ENCODE data around the gene GAPDHS. TPM values are rescaled to one million over a fixed set of nuclear protein-coding genes. Genes with fewer than 3 reads are reported as not detected.

The GAPDHS gene
- total RNA-seq, 1 donor from 2014 or later = not detected

DNA sequence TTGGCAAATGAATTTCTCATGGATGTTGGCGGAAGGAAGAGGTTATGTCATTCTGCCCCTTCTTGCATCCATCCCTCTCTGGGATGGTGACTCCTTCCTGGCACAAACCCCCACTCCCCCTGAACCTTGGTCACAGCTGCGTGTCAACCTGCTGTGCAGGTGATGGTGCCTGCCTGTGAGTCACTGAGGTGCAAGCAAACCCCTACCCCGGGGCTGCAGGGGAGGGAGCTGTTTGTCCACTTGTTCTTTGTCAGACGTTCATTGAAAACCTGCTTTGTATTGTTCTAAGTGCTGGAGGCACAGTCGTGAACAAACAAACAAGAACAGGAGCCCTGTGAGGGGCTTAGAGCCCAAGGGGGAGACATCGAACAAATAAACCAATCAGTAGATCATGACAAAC lies 2.0 kb upstream of the GAPDHS start:
- Histone ChIP-seq H3K4me1 (no peaks in the 10 kb centered on the region), H3K36me3 (no peaks in the 10 kb centered on the region), H3K27me3 (no peaks in the 10 kb centered on the region), H3K9me3 (no peaks in the 10 kb centered on the region), H3K27ac (no peak overlapping the region), H3K4me3 (no peak overlapping the region)
- intact Hi-C loops (cut with DNase I) = no loop called here
- no peak for DNase-seq (ENCODE audit: low spot score in 2 of 2)
- TF ChIP-seq, protein P1, sequence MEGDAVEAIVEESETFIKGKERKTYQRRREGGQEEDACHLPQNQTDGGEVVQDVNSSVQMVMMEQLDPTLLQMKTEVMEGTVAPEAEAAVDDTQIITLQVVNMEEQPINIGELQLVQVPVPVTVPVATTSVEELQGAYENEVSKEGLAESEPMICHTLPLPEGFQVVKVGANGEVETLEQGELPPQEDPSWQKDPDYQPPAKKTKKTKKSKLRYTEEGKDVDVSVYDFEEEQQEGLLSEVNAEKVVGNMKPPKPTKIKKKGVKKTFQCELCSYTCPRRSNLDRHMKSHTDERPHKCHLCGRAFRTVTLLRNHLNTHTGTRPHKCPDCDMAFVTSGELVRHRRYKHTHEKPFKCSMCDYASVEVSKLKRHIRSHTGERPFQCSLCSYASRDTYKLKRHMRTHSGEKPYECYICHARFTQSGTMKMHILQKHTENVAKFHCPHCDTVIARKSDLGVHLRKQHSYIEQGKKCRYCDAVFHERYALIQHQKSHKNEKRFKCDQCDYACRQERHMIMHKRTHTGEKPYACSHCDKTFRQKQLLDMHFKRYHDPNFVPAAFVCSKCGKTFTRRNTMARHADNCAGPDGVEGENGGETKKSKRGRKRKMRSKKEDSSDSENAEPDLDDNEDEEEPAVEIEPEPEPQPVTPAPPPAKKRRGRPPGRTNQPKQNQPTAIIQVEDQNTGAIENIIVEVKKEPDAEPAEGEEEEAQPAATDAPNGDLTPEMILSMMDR (IDR thresholded peaks at IDR 0.05) = no peak

DNA sequence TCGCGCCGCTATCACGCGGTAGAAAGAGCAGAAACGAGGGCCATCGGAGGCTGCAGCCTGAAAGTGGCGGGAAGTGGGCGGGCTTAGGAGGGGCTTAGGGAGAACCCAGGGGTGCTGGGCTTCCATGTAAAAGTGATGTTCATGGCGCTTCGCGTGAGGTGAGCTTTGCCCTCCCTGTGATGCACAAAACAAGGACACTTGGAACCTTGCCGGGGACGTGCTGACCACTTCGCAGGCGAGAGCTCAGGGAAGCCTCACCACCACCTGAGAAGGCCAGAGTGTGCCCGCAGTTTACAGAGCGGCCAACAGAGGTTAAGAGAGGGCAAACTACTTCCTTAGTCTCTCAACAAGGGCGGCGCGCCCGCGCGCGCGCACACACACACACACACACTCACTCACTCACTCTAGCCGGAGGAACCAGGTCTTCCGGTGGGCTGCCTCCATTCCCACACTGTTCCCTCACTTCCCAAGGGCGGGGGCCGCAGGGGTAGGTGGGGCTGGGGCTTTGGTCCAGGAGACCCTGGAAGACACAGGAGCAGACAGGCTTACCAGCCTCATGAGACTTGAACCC lies 651 bp downstream of the GAPDHS start:
- DNase-seq (ENCODE audit: low spot score in 2 of 2) = no peak
- intact Hi-C loops (cut with DNase I) = no loop called here
- no peaks in the 10 kb centered on the region for H3K27me3 ChIP-seq
- H3K9me3 ChIP-seq = no peaks in the 10 kb centered on the region
- TF ChIP-seq, protein P1 (IDR thresholded peaks at IDR 0.05) = no peak
- H3K36me3 ChIP-seq = no peaks in the 10 kb centered on the region
- H3K4me1 ChIP-seq = no peaks in the 10 kb centered on the region
- H3K4me3 ChIP-seq = no peak overlapping the region
- no peak overlapping the region for H3K27ac ChIP-seq

DNA sequence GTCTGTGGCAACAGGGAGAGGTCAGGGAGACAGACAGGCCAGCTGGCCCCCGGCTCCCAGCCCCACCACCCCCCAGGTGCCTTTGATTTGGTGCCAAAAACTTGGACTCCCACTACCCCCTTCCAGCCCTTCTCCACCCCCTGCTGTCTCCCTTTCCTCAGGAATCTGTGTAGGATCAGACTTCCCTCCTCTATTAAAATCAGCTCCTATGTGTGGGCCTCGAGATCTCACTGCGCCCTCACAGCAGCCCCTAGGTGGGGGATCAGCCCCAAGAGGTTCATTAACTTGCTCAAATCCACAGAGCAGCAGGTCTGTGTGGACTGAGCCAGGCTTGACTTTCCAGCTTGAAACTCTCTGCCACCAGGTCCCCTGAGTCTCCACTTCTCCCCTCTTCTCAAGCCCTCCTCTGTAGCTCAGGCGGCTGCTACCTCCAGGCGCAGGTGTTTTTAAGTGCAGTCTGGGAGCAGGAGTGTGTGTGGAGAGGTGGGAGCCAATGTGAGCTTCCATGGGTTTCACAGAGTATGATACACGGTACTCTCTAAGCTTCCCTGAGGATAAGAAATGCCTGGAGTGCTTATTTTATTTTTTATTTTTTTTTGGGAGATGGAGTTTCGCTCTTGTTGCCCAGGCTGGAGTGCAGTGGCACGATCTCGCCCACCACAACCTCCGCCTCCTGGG lies 1.7 kb downstream of the GAPDHS start:
- H3K9me3 ChIP-seq = no peaks in the 10 kb centered on the region
- H3K4me1 ChIP-seq = no peaks in the 10 kb centered on the region
- TF ChIP-seq, protein P1 (IDR thresholded peaks at IDR 0.05) = no peak
- H3K36me3 ChIP-seq = no peaks in the 10 kb centered on the region
- H3K4me3 ChIP-seq = no peak overlapping the region
- no peak overlapping the region for H3K27ac ChIP-seq
- DNase-seq (ENCODE audit: low spot score in 2 of 2) = no peak
- no peaks in the 10 kb centered on the region for H3K27me3 ChIP-seq
- intact Hi-C loops (cut with DNase I) = no loop called here

DNA sequence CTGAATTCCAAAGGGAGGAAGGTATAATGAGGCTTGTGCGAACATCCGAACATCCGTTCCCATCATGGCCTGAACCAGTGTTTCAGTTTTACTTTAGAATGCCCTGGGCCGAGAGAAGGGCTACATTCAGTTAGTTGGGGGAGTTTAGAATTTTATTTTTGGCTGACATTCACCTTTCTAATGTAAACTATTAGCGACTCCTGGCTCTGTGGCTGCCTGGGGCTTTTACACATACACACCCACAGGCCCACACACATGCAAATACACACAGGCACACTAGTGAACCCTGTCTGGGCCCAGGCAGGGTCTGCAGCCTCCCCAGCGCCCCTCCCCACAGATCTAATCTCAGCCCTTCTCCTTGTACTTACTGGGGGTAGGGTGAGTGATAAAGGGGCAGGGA lies 6.1 kb downstream of the GAPDHS start:
- H3K36me3 ChIP-seq = no peaks in the 10 kb centered on the region
- no peak overlapping the region for H3K4me3 ChIP-seq
- no peaks in the 10 kb centered on the region for H3K27me3 ChIP-seq
- TF ChIP-seq, protein P1 (IDR thresholded peaks at IDR 0.05) = no peak
- peaks cover 0 to under 1% of the 10 kb centered on the region in 2 donors for H3K4me1 ChIP-seq
- H3K9me3 ChIP-seq = no peaks in the 10 kb centered on the region
- intact Hi-C loops (cut with DNase I) = no loop called here
- no peak overlapping the region for H3K27ac ChIP-seq
- no peak for DNase-seq (ENCODE audit: low spot score in 2 of 2)

DNA sequence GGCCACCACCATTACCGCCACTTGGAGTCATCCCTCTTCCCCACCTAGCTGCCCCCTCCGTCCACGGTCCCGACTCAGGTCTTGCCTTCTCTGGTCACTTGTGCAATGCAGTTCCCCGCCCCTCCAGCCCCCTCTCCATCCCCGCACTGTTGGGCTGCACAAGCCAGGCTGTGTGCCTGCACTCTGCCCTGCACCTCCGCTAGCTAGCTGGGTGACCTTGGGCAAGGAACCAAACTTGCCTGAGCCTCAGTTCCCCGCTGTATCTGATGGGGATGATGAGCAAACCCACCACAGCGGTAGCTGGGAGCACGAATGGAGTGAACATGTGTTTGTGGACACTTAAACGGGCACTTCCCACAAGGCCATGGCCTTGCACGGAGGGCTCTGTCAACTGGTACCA lies 6.6 kb downstream of the GAPDHS start:
- no peak for DNase-seq (ENCODE audit: low spot score in 2 of 2)
- TF ChIP-seq, protein P1 (IDR thresholded peaks at IDR 0.05) = no peak

More for the DNA sequence above, 6.6 kb downstream of the GAPDHS start:
- Histone ChIP-seq H3K4me1 (peaks cover 0 to 5% of the 10 kb centered on the region in 2 donors), H3K36me3 (no peaks in the 10 kb centered on the region), H3K27me3 (no peaks in the 10 kb centered on the region), H3K9me3 (no peaks in the 10 kb centered on the region), H3K27ac (no peak overlapping the region), H3K4me3 (no peak overlapping the region)
- intact Hi-C loops (cut with DNase I) = loop anchor here (10.0 kb wide), 1 partner anchor 865 kb away; the partner anchor contains the start of genes SCGB2B2 and ZNF302
